Measurements from ENCODE around the gene HYDIN.
"Not testable (repeated sequence)": the region's sequence is repeated elsewhere in the genome, so short reads cannot be mapped to it uniquely, and the experiment has no call there.

- TF ChIP-seq SNAI2 (CRISPR knock-in tag; IDR thresholded peaks at IDR 0.05); ZNF70 (CRISPR knock-in tag; IDR thresholded peaks at IDR 0.05); GLIS3 (CRISPR knock-in tag; IDR thresholded peaks at IDR 0.05); CSRNP3 (CRISPR knock-in tag; IDR thresholded peaks at IDR 0.05); ARNTL (CRISPR knock-in tag; IDR thresholded peaks at IDR 0.05; ENCODE audit: borderline replicate concordance, low read depth); RARB (CRISPR knock-in tag; IDR thresholded peaks at IDR 0.05); TCF4 (CRISPR knock-in tag; IDR thresholded peaks at IDR 0.05; ENCODE audit: borderline replicate concordance); PPARA (CRISPR knock-in tag; IDR thresholded peaks at IDR 0.05; ENCODE audit: borderline replicate concordance); ISL1 (CRISPR knock-in tag; IDR thresholded peaks at IDR 0.05); ZFP3 (CRISPR knock-in tag; IDR thresholded peaks at IDR 0.05); ZFP30 (CRISPR knock-in tag; IDR thresholded peaks at IDR 0.05); TSHZ2 (CRISPR knock-in tag; IDR thresholded peaks at IDR 0.05): not testable (repeated sequence)
These were observed 275.6 kb downstream of the HYDIN start for GRCh38 chr16:70954922-70955321.

Data from SK-N-SH treated with all-trans-retinoic acid at 6 μM for 48 hours (cell line).